ENCODE data around the gene PIAS1. TPM values are rescaled to one million over a fixed set of nuclear protein-coding genes. Genes with fewer than 3 reads are reported as not detected.
A peak's percentile ranks its signal among the peaks of the same experiment; 100 is the strongest.

Gene PIAS1
- total and polyA plus RNA-seq, 9 of the 15 experiments (the other 6 are each of a cell fraction or from before 2014, with no cell fraction given), result 18.0 to 59.1 (median 28.5) TPM

GRCh38 chr15:68205954-68206539 is 151.9 kb downstream of the PIAS1 start (continued):
- TF ChIP-seq CREB1 (IDR thresholded peaks at IDR 0.05) (no peak; the same call in 1 of the 2 replicates), CREB1 (CRISPR knock-in tag; IDR thresholded peaks at IDR 0.05) (0 out of 2 replicates have a peak, but pooled peaks have one; percentile 38), RNF2 (IDR thresholded peaks at IDR 0.05) (peak; percentile 77; the same call in 1 of the 2 replicates), TBP (optimal IDR thresholded peaks at IDR 0.05; ENCODE audit: low read depth, low read length) (no peak), XRCC4 (IDR thresholded peaks at IDR 0.05; ENCODE audit: extremely low read depth, insufficient read depth, insufficient read length) (no peak), SIX5 (IDR thresholded peaks at IDR 0.05; ENCODE audit: borderline replicate concordance in 1 of 2, insufficient read depth in 1 of 2, low read depth in 1 of 2, low read length in 2 of 2) (no peak), ARID4B (CRISPR knock-in tag; IDR thresholded peaks at IDR 0.05) (0 out of 2 replicates have a peak, but pooled peaks have one; percentile 19), PBX2 (CRISPR knock-in tag; IDR thresholded peaks at IDR 0.05; ENCODE audit: low read depth) (no peak), PBX2 (tag; conservative IDR thresholded peaks at IDR 0.05; ENCODE audit: low read depth) (no peak), TCF7 (IDR thresholded peaks at IDR 0.05; ENCODE audit: borderline replicate concordance) (no peak), USF1 (CRISPR knock-in tag; IDR thresholded peaks at IDR 0.05) (no peak), ATF3 (IDR thresholded peaks at IDR 0.05) (no peak), ATF3 (CRISPR knock-in tag; conservative IDR thresholded peaks at IDR 0.05) (no peak), PHF8 (IDR thresholded peaks at IDR 0.05; ENCODE audit: borderline replicate concordance, low read length) (peak; percentile 30; the same call in 1 of the 2 replicates), SP1 (CRISPR knock-in tag; IDR thresholded peaks at IDR 0.05) (peak; percentile 47; the same call in 1 of the 2 replicates), CREM (IDR thresholded peaks at IDR 0.05; ENCODE audit: low read depth) (peak; percentile 71), YBX1 (IDR thresholded peaks at IDR 0.05) (no peak), EP300 (IDR thresholded peaks at IDR 0.05; ENCODE audit: low read length) (0 out of 2 replicates have a peak, but pooled peaks have one; percentile 48), IRF2 (CRISPR knock-in tag; IDR thresholded peaks at IDR 0.05) (no peak), NCOA2 (IDR thresholded peaks at IDR 0.05; ENCODE audit: partially characterized antibody in 2 of 2) (no peak)

All from K562 (cell line).